HepG2 (cell line): ENCODE measurements around the gene ACAD11. TPM values are rescaled to one million over a fixed set of nuclear protein-coding genes. Genes with fewer than 3 reads are reported as not detected.
A peak's percentile ranks its signal among the peaks of the same experiment; 100 is the strongest.

Experiments used
- ATAC-seq: fragments of 200-7000 bp; cut with Tn5 transposase; 3 replicates; pipeline ENCODE4 v1.9.1; 2020; ENCODE audit warnings: mild to moderate bottlenecking, moderate library complexity
- BruUV-seq: library from RNA; stranded (reverse); fragments of 400-500 nt; replicated peaks from 2 replicates; lab custom pipeline; 2021; lab: Mats Ljungman, UMichigan
- CTCF ChIA-PET: fragments of 300-600 bp; formaldehyde crosslinking; extraction: SDS; loops from one replicate; lab custom pipeline; 2021; ENCODE audit warnings: low total read pairs, inconsistent platforms, low intra/inter-chr PET ratio; lab: Yijun Ruan, JAX
- POLR2A ChIA-PET: fragments of 350-600 bp; sonication (Branson Sonifier 250); formaldehyde crosslinking; loops from one replicate; lab custom pipeline; 2020; ENCODE audit warnings: antibody characterized with exemption, inconsistent platforms; lab: Yijun Ruan, JAX
- DNase-seq: peaks from one replicate; pipeline ENCODE4 v3.0.0-alpha.2; 2015; ENCODE audit warnings: low spot score
- FAIRE-seq: peaks from 3 replicates; lab custom pipeline; 2011; peaks lifted over from hg19 to GRCh38; lab: Jason Lieb, UNC
- H2AFZ ChIP-seq: one replicate; pipeline ENCODE4 v1.6.1; 2011; ENCODE audit warnings: low read length, inconsistent platforms
- H3K27ac ChIP-seq: fragments of 300-600 bp; 3 replicates; pipeline ENCODE4 v1.8.0; 2011; ENCODE audit warnings: mixed run types, mild to moderate bottlenecking, mixed read lengths, low read length, inconsistent platforms; ENCODE audit not compliant: insufficient read depth; ENCODE audit errors: extremely low read length
- H3K27me3 ChIP-seq, 2 experiments: fragments of 200-600 bp in 1 of 2; 2 replicates in 1 of 2; 3 replicates in 1 of 2; pipeline versions ENCODE4 v1.6.0 to v1.8.0; 2011; ENCODE audit warnings: low read length in 2 of 2, mild to moderate bottlenecking in 2 of 2, moderate library complexity in 2 of 2, inconsistent platforms in 1 of 2; ENCODE audit not compliant: insufficient read depth in 2 of 2, control insufficient read depth in 1 of 2
- H3K36me3 ChIP-seq, 2 experiments: fragments of 200-600 bp in 1 of 2; replicated peaks in 1 of 2; 2 replicates in 1 of 2; 3 replicates in 1 of 2; pipeline versions ENCODE4 v1.5.1 to v1.8.0; 2011; ENCODE audit warnings: low read length in 2 of 2, inconsistent platforms in 1 of 2; ENCODE audit not compliant: insufficient read depth in 2 of 2, control insufficient read depth in 1 of 2
- H3K4me1 ChIP-seq: 2 replicates; pipeline ENCODE4 v1.5.1; 2012; ENCODE audit warnings: low read length, inconsistent platforms; ENCODE audit not compliant: insufficient read depth
- H3K4me2 ChIP-seq: 2 replicates; pipeline ENCODE4 v1.6.0; 2011; ENCODE audit warnings: low read depth, low read length, inconsistent platforms
- H3K4me3 ChIP-seq, 3 experiments: fragments of 200-600 bp in 1 of 3; sonication (generic), shearing (Covaris generic) in 1 of 3; replicated peaks in 1 of 3; 2 replicates each; pipeline ENCODE4 v1.5.1; 2011 to 2016; ENCODE audit warnings: low read length in 3 of 3, inconsistent platforms in 2 of 3, low read depth in 2 of 3, mild to moderate bottlenecking in 2 of 3, control low read depth in 1 of 3, mixed read lengths in 1 of 3; ENCODE audit not compliant: insufficient read depth in 1 of 3
- H3K79me2 ChIP-seq: one replicate; pipeline ENCODE4 v1.6.1; 2011; ENCODE audit warnings: low read length, inconsistent platforms; ENCODE audit not compliant: insufficient read depth
- H3K9ac ChIP-seq: 2 replicates; pipeline ENCODE4 v1.6.0; 2011; ENCODE audit warnings: mild to moderate bottlenecking, low read depth, low read length, inconsistent platforms; ENCODE audit not compliant: insufficient read depth
- H3K9me3 ChIP-seq: 2 replicates; pipeline ENCODE4 v1.5.1; 2012; ENCODE audit warnings: mild to moderate bottlenecking, low read length
- H4K20me1 ChIP-seq: 2 replicates; pipeline ENCODE4 v1.6.0; 2011; ENCODE audit warnings: inconsistent platforms, mild to moderate bottlenecking, low read length, moderate library complexity; ENCODE audit not compliant: insufficient read depth
- MIER2 ChIP-seq: IDR thresholded peaks from 2 replicates; pipeline ENCODE4 v1.6.1; 2016; ENCODE audit warnings: missing biosample characterization, missing genetic modification reagents
- RAD51 ChIP-seq: fragments of 450-650 bp; IDR thresholded peaks from 2 replicates; pipeline ENCODE4 v1.6.1; 2016; ENCODE audit warnings: borderline replicate concordance
- TAF1 ChIP-seq: sonication (generic); formaldehyde crosslinking; IDR thresholded peaks from 2 replicates; pipeline ENCODE4 v1.4.0; 2020; ENCODE audit warnings: missing genetic modification reagents
- ZMYM2 ChIP-seq: sonication (generic); formaldehyde crosslinking; IDR thresholded peaks from 2 replicates; pipeline ENCODE4 v1.8.0; 2022; ENCODE audit warnings: mild to moderate bottlenecking, missing genetic modification reagents
- ZNF660 ChIP-seq: sonication (generic); formaldehyde crosslinking; IDR thresholded peaks from 2 replicates; pipeline ENCODE4 v1.5.1; 2020; ENCODE audit warnings: mild to moderate bottlenecking, low read depth, missing genetic modification reagents, borderline replicate concordance
- WGBS: methylation state at CpG from one replicate; pipeline ENCODE4 v1.1.6; 2017; ENCODE audit warnings: low lambda C conversion rate; 5-methylcytosine and 5-hydroxymethylcytosine counted together
- in situ Hi-C: cut with HindIII; loops from 2 replicates; pipeline ENCODE4 v1.10.0; 2017; ENCODE audit warnings: low pct_unique_long_range_greater_than_20kb; ENCODE audit not compliant: extremely low pct_ligation_motif_present
- intact Hi-C: fragments of 100-400 bp; cut with micrococcal nuclease; formaldehyde crosslinking; loops from one replicate; pipeline ENCODE4 v1.10.0; 2022; ENCODE audit not compliant: unreplicated experiment
- polyA plus RNA-seq, 8 experiments: library from polyadenylated mRNA; depleted of rRNA in 3 of 8; stranded (reverse) in 7 of 8; unstranded in 1 of 8; fragments of >200 nt; fragmentation: Illumina TruSeq in 4 of 8; extraction: Trizol in 4 of 8; gene quantifications; 2 replicates each; pipeline versions ENCODE4 v1.2.1 to v1.2.3, GENCODE V29; 2011 to 2016; ENCODE audit warnings: low read depth in 4 of 8, missing spikeins in 1 of 8, mixed read lengths in 1 of 8; ENCODE audit not compliant: insufficient read depth in 1 of 8
- total RNA-seq, 5 experiments: library from RNA; depleted of rRNA; stranded (reverse); fragments of >200 nt; fragmentation: Illumina TruSeq; extraction: Trizol; gene quantifications; 2 replicates each; pipeline ENCODE4 v1.2.3, GENCODE V29; 2016; ENCODE audit warnings: low read depth in 1 of 5
- TF ChIP-seq, protein P1 (sequence below): sonication (generic); formaldehyde crosslinking; IDR thresholded peaks from 2 replicates; pipeline ENCODE4 v1.8.1; 2023; ENCODE audit warnings: mild to moderate bottlenecking, missing genetic modification reagents
- TF ChIP-seq, protein P2 (sequence below): IDR thresholded peaks from 2 replicates; pipeline ENCODE4 v1.6.1; 2016; ENCODE audit warnings: mild to moderate bottlenecking
- TF ChIP-seq, protein P3 (sequence below): IDR thresholded peaks from 2 replicates; pipeline ENCODE4 v1.6.1; 2012; ENCODE audit warnings: low read length, improper control_type of control experiment

ACAD11 gene
- total and polyA plus RNA-seq, 2 of the 13 experiments (the other 11 are each of a cell fraction or from before 2014, with no cell fraction given), result 30.6 to 56.9 TPM

DNA sequence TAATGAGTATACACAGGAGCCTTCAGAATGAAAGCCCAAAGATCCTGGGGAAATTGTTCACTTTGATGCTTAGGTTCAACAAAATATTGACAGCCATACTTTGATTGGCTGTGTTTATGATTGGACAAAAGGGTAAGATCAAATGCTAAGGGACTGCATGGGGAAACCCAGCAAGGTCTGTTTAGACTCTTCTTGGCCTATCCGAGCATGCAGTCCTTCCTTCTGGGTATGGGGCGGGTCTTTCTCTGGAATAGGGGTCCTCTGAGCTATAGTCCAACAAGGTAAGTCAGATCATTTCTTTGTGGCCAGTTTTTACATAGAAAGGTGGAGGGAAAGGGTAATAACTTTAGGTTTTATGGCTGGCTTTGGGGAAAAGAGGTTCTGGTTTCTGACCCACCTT is 115.5 kb downstream of the ACAD11 start:
- ATAC-seq, result no peak
- FAIRE-seq, result no peak
- Histone ChIP-seq H2AFZ (no peak overlapping the region), H3K9me3 (no peaks in the 10 kb centered on the region), H3K4me3 (no peak overlapping the region), H4K20me1 (no peaks in the 10 kb centered on the region), H3K4me1 (peaks cover 22% of the 10 kb centered on the region), H3K27ac (no peak overlapping the region), H3K4me2 (no peak overlapping the region), H3K9ac (no peak overlapping the region), H3K36me3 (peaks cover 1 to 8% of the 10 kb centered on the region in 2 experiments; a peak in 3 of 5 replicates), H3K27me3 (no peaks in the 10 kb centered on the region), H3K79me2 (no peaks in the 10 kb centered on the region)
- intact Hi-C loops, result no loop called here
- no peak for TF ChIP-seq MIER2
- TF ChIP-seq, protein P1, sequence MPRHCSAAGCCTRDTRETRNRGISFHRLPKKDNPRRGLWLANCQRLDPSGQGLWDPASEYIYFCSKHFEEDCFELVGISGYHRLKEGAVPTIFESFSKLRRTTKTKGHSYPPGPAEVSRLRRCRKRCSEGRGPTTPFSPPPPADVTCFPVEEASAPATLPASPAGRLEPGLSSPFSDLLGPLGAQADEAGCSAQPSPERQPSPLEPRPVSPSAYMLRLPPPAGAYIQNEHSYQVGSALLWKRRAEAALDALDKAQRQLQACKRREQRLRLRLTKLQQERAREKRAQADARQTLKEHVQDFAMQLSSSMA (CRISPR knock-in tag), result no peak
- no peak for TF ChIP-seq RAD51
- TF ChIP-seq, protein P2, sequence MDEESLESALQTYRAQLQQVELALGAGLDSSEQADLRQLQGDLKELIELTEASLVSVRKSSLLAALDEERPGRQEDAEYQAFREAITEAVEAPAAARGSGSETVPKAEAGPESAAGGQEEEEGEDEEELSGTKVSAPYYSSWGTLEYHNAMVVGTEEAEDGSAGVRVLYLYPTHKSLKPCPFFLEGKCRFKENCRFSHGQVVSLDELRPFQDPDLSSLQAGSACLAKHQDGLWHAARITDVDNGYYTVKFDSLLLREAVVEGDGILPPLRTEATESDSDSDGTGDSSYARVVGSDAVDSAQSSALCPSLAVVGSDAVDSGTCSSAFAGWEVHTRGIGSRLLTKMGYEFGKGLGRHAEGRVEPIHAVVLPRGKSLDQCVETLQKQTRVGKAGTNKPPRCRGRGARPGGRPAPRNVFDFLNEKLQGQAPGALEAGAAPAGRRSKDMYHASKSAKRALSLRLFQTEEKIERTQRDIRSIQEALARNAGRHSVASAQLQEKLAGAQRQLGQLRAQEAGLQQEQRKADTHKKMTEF (CRISPR knock-in tag), result no peak
- CTCF ChIA-PET, result no interaction called here
- no TSS peak for BruUV-seq
- POLR2A ChIA-PET, result no interaction called here
- in situ Hi-C loops, result loop anchor here (25.0 kb wide), 1 partner anchor 843 kb away; no protein-coding TSS in a partner anchor
- no peak for DNase-seq
- 95% methylated on average over 2 of the region's 2 CpGs for WGBS

DNA sequence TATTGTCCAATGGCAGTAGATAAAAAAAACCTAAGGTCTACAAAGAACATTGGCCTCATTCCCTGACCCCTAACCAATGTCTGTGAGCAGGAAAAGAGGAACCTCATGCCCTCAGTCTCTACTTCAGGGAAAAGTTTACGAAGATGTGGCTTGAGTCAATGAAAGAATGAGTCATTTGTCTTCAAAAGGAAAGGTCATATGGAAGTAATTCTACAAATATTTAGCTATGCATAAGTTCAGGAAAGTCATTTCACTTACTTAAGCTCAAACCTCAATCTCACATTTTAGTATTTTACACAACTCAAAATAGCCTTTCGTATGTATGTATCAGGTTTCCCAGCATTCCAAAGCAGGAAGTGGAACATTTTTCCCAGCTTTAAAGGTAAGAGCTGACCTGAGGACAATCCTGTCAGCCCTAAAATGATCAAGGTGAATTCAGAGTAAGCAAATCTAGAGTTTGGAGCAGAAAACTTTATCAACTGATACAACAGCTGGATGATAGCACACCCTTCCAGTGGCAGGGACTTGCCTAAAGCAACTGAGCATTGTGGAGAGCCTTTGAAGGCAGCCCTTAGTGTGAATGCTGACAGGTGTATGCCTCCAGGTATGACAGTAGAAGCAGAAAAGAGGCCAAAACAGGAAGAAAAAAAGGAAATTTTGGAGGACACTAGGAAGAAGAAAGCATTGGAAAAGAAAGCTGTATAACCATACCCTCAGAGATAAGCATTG is 116.4 kb downstream of the ACAD11 start:
- no peak overlapping the region for H3K4me3 ChIP-seq
- no TSS peak for BruUV-seq
- peak overlapping the region; percentile 30; the same call in 1 of the 2 replicates for H3K4me2 ChIP-seq
- in situ Hi-C loops, result loop anchor here (25.0 kb wide), 1 partner anchor 844 kb away; no protein-coding TSS in a partner anchor
- FAIRE-seq, result peak; percentile 43
- H3K36me3 ChIP-seq, result peaks cover 1 to 15% of the 10 kb centered on the region in 2 experiments; a peak in 3 of 5 replicates
- H2AFZ ChIP-seq, result no peak overlapping the region
- POLR2A ChIA-PET, result interaction anchor here (1.4 kb wide), 1 partner anchor 115 kb away, joined by 7 read pairs; no protein-coding TSS in a partner anchor
- 42% methylated on average over 2 of the region's 2 CpGs for WGBS
- H3K9ac ChIP-seq, result no peak overlapping the region
- H3K27me3 ChIP-seq, result no peaks in the 10 kb centered on the region
- no peaks in the 10 kb centered on the region for H3K79me2 ChIP-seq
- no peaks in the 10 kb centered on the region for H3K9me3 ChIP-seq
- H3K4me1 ChIP-seq, result peaks cover 22% of the 10 kb centered on the region
- CTCF ChIA-PET, result no interaction called here
- intact Hi-C loops, result no loop called here
- peak; percentile 53 for DNase-seq
- H3K27ac ChIP-seq, result peak overlapping the region; percentile 18
- ATAC-seq, result peak; percentile 48
- no peaks in the 10 kb centered on the region for H4K20me1 ChIP-seq
- TF ChIP-seq, protein P3, sequence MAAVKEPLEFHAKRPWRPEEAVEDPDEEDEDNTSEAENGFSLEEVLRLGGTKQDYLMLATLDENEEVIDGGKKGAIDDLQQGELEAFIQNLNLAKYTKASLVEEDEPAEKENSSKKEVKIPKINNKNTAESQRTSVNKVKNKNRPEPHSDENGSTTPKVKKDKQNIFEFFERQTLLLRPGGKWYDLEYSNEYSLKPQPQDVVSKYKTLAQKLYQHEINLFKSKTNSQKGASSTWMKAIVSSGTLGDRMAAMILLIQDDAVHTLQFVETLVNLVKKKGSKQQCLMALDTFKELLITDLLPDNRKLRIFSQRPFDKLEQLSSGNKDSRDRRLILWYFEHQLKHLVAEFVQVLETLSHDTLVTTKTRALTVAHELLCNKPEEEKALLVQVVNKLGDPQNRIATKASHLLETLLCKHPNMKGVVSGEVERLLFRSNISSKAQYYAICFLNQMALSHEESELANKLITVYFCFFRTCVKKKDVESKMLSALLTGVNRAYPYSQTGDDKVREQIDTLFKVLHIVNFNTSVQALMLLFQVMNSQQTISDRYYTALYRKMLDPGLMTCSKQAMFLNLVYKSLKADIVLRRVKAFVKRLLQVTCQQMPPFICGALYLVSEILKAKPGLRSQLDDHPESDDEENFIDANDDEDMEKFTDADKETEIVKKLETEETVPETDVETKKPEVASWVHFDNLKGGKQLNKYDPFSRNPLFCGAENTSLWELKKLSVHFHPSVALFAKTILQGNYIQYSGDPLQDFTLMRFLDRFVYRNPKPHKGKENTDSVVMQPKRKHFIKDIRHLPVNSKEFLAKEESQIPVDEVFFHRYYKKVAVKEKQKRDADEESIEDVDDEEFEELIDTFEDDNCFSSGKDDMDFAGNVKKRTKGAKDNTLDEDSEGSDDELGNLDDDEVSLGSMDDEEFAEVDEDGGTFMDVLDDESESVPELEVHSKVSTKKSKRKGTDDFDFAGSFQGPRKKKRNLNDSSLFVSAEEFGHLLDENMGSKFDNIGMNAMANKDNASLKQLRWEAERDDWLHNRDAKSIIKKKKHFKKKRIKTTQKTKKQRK, result no peak
- TF ChIP-seq ZMYM2 (CRISPR knock-in tag) (no peak), TAF1 (CRISPR knock-in tag) (no peak), ZNF660 (CRISPR knock-in tag) (no peak)
